ENCODE measurements around the gene TRIM41. TPM values are rescaled to one million over a fixed set of nuclear protein-coding genes. Genes with fewer than 3 reads are reported as not detected.

TRIM41 gene
- total and polyA plus RNA-seq, 9 of the 15 experiments (the other 6 are each of a cell fraction or from before 2014, with no cell fraction given) = 1.8 to 47.6 (median 20.9) TPM

DNA sequence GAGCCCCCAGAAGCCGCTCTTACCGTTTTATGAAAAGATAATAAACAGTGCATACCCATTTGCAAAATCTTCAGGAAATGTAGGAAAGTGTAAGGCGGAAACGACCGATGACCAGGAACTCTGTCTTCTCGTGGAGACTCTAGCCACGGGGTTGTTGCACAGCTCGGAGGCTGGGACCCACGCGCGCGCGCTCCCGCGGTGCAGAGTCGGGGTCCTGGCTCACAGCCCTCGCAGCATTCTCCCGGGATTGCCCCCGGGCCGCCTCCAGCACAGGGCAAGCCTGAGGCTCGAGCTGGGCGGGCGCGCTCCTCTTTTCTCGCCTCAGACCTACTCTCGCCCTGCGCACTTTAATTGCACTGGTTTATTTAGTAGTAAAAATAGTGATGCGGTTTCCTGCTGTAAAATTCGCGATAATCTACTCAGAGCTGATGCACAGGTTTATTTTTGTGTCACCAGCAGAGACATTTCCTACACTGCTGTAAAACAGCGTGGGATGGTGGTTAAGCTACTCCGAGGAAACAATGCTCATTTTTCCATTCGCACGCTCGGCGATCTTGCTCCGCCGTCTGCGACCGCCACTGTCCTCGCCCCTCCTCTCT, 33.6 kb upstream of the TRIM41 start (continued):
- TF ChIP-seq, protein P1, sequence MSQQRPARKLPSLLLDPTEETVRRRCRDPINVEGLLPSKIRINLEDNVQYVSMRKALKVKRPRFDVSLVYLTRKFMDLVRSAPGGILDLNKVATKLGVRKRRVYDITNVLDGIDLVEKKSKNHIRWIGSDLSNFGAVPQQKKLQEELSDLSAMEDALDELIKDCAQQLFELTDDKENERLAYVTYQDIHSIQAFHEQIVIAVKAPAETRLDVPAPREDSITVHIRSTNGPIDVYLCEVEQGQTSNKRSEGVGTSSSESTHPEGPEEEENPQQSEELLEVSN (IDR thresholded peaks at IDR 0.05; ENCODE audit: borderline replicate concordance in 1 of 2, extremely low read depth in 1 of 2, insufficient read depth in 1 of 2, insufficient read length in 1 of 2, low read depth in 1 of 2, low read length in 1 of 2, poor library complexity in 1 of 2, severe bottlenecking in 1 of 2) = peak in 1 of 2 experiments; percentile 45
- TF ChIP-seq, protein P2, sequence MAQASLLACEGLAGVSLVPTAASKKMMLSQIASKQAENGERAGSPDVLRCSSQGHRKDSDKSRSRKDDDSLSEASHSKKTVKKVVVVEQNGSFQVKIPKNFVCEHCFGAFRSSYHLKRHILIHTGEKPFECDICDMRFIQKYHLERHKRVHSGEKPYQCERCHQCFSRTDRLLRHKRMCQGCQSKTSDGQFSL (CRISPR knock-in tag; IDR thresholded peaks at IDR 0.05) = no peak
- TF ChIP-seq, protein P2 (tag; IDR thresholded peaks at IDR 0.05) = no peak
- TF ChIP-seq SAFB2 (IDR thresholded peaks at IDR 0.05; ENCODE audit: borderline replicate concordance, low read depth, low read length, severe bottlenecking) = no peak
- TF ChIP-seq EGR1 (conservative IDR thresholded peaks at IDR 0.05) = no peak
- TF ChIP-seq, protein P3, sequence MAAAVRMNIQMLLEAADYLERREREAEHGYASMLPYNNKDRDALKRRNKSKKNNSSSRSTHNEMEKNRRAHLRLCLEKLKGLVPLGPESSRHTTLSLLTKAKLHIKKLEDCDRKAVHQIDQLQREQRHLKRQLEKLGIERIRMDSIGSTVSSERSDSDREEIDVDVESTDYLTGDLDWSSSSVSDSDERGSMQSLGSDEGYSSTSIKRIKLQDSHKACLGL (CRISPR knock-in tag; IDR thresholded peaks at IDR 0.05; ENCODE audit: borderline replicate concordance, poor library complexity, severe bottlenecking) = no peak

Data from K562 (cell line).